ENCODE results near the gene ARHGAP45.

The ARHGAP45 gene

GRCh38 chr19:1104311-1105007 lies 37.5 kb downstream of the ARHGAP45 start:
- TF ChIP-seq POLR2AphosphoS5 (IDR thresholded peaks at IDR 0.05; ENCODE audit: low read depth, low read length) = 0 out of 2 replicates have a peak, but pooled peaks have one; percentile 25
- no peak for TF ChIP-seq FOXP2 (optimal IDR thresholded peaks at IDR 0.05; ENCODE audit: borderline replicate concordance, extremely low read depth, extremely low read length, insufficient read depth)

GRCh38 chr19:1105008-1105872 lies 38.3 kb downstream of the ARHGAP45 start:
- TF ChIP-seq POLR2AphosphoS5 (IDR thresholded peaks at IDR 0.05; ENCODE audit: low read depth, low read length) (0 out of 2 replicates have a peak, but pooled peaks have one; percentile 5), REST (IDR thresholded peaks at IDR 0.05; ENCODE audit: insufficient read depth in 1 of 2, low read depth in 2 of 2, low read length in 2 of 2) (no peak)

- 0 out of 2 replicates have a peak, but pooled peaks have one; percentile 11 for TF ChIP-seq POLR2AphosphoS5 (IDR thresholded peaks at IDR 0.05; ENCODE audit: low read depth, low read length)
- TF ChIP-seq REST (IDR thresholded peaks at IDR 0.05; ENCODE audit: insufficient read depth in 1 of 2, low read depth in 2 of 2, low read length in 2 of 2) = no peak
Measured at GRCh38 chr19:1105873-1106840, 39.2 kb downstream of the ARHGAP45 start.

GRCh38 chr19:1106841-1107660 lies 40.1 kb downstream of the ARHGAP45 start:
- TF ChIP-seq SIN3A (IDR thresholded peaks at IDR 0.05; ENCODE audit: borderline replicate concordance, insufficient read depth, low read length) (0 out of 2 replicates have a peak, but pooled peaks have one; percentile 21), POLR2AphosphoS5 (IDR thresholded peaks at IDR 0.05; ENCODE audit: low read depth, low read length) (no peak)

- TF ChIP-seq POLR2AphosphoS5 (IDR thresholded peaks at IDR 0.05; ENCODE audit: low read depth, low read length) (0 out of 2 replicates have a peak, but pooled peaks have one; percentile 18), FOXP2 (optimal IDR thresholded peaks at IDR 0.05; ENCODE audit: borderline replicate concordance, extremely low read depth, extremely low read length, insufficient read depth) (no peak), SIN3A (IDR thresholded peaks at IDR 0.05; ENCODE audit: borderline replicate concordance, insufficient read depth, low read length) (no peak), REST (IDR thresholded peaks at IDR 0.05; ENCODE audit: insufficient read depth in 1 of 2, low read depth in 2 of 2, low read length in 2 of 2) (no peak), TAF1 (IDR thresholded peaks at IDR 0.05; ENCODE audit: borderline replicate concordance, insufficient read depth, low read length) (no peak)
Measured at GRCh38 chr19:1107661-1108261, 40.8 kb downstream of the ARHGAP45 start.
